T-helper 1 cell treated with Interleukin-12 subunit alpha and Interleukin-12 subunit beta and Interleukin-4 antibody, amounts not matched to agents 30 ng/mL and 1 ng/mL, for 36 hours (primary cell): ENCODE data around the gene GNA15. TPM values are rescaled to one million over a fixed set of nuclear protein-coding genes. Genes with fewer than 3 reads are reported as not detected.
"Not testable (repeated sequence)": the region's sequence is repeated elsewhere in the genome, so short reads cannot be mapped to it uniquely, and the experiment has no call there.

ENCODE experiments used
- intact Hi-C: fragments of 100-400 bp; cut with micrococcal nuclease; formaldehyde crosslinking; loops from one replicate; pipeline ENCODE4 v1.15.1; 2024
- total RNA-seq: library from RNA; stranded (reverse); gene quantifications from 2 replicates; pipeline ENCODE4 v1.2.3, GENCODE V29; 2022

The GNA15 gene
- total RNA-seq, 1 donor from 2014 or later, result 140 TPM

GRCh38 chr19:3188627-3189596 lies 53.1 kb downstream of the GNA15 start:
- intact Hi-C loops, result loop anchor here (10.0 kb wide), 2 partner anchors 316 to 374 kb away; partner anchors contain the start of genes DOHH, FZR1 and ZNF554

- intact Hi-C loops, result loop anchor here (10.0 kb wide), 2 partner anchors 315 to 375 kb away; partner anchors contain the start of genes DOHH, FZR1 and ZNF554
Measured at GRCh38 chr19:3189702-3190469, 54.1 kb downstream of the GNA15 start.

- intact Hi-C loops, result no loop called here
Measured at GRCh38 chr19:3190470-3190770, 54.6 kb downstream of the GNA15 start.

GRCh38 chr19:3190921-3191805 lies 55.3 kb downstream of the GNA15 start:
- intact Hi-C loops, result no loop called here

GRCh38 chr19:3191806-3192104 lies 55.9 kb downstream of the GNA15 start:
- intact Hi-C loops, result not testable (repeated sequence)

GRCh38 chr19:3192228-3192635 lies 56.4 kb downstream of the GNA15 start:
- intact Hi-C loops, result no loop called here

GRCh38 chr19:3192684-3193083 lies 56.9 kb downstream of the GNA15 start:
- intact Hi-C loops, result no loop called here

GRCh38 chr19:3193256-3194105 lies 57.6 kb downstream of the GNA15 start:
- intact Hi-C loops, result no loop called here

- intact Hi-C loops, result no loop called here
Measured at GRCh38 chr19:3194106-3195087, 58.6 kb downstream of the GNA15 start.

GRCh38 chr19:3196064-3196932 lies 60.5 kb downstream of the GNA15 start:
- intact Hi-C loops, result no loop called here

GRCh38 chr19:3196933-3197205 lies 61.0 kb downstream of the GNA15 start:
- intact Hi-C loops, result no loop called here

- intact Hi-C loops, result no loop called here
Measured at GRCh38 chr19:3198901-3199700, 63.3 kb downstream of the GNA15 start.

- intact Hi-C loops, result no loop called here
Measured at GRCh38 chr19:3201072-3201700, 65.4 kb downstream of the GNA15 start.

GRCh38 chr19:3201911-3202310 lies 66.1 kb downstream of the GNA15 start:
- intact Hi-C loops, result no loop called here

GRCh38 chr19:3202346-3202745 lies 66.5 kb downstream of the GNA15 start:
- intact Hi-C loops, result no loop called here

- intact Hi-C loops, result not testable (repeated sequence)
Measured at GRCh38 chr19:3202895-3203294, 67.1 kb downstream of the GNA15 start.
